HFFc6 (cell line): ENCODE data around the gene NUBP2. TPM values are rescaled to one million over a fixed set of nuclear protein-coding genes. Genes with fewer than 3 reads are reported as not detected.

ENCODE experiments used
- DNase-seq: peaks from one replicate; pipeline ENCODE4 v3.0.0-alpha.2; 2018
- H3K27ac Mint-ChIP-seq: 2 replicates; pipeline ENCODE4 v1.8.0; 2020; ENCODE audit warnings: mild to moderate bottlenecking, mixed read lengths
- H3K27me3 Mint-ChIP-seq: 2 replicates; pipeline ENCODE4 v1.8.0; 2021; ENCODE audit warnings: mild to moderate bottlenecking, moderate library complexity, mixed read lengths; ENCODE audit not compliant: insufficient read depth
- H3K36me3 Mint-ChIP-seq: 2 replicates; pipeline ENCODE4 v1.8.0; 2021; ENCODE audit warnings: low read depth, mixed read lengths
- H3K4me1 Mint-ChIP-seq: 2 replicates; pipeline ENCODE4 v1.8.0; 2020; ENCODE audit warnings: low read depth, mixed read lengths
- H3K4me3 Mint-ChIP-seq: 2 replicates; pipeline ENCODE4 v1.8.0; 2020; ENCODE audit warnings: mild to moderate bottlenecking, moderate library complexity, mixed read lengths
- H3K9me3 Mint-ChIP-seq: 2 replicates; pipeline ENCODE4 v1.8.0; 2020; ENCODE audit warnings: mild to moderate bottlenecking, mixed read lengths
- CTCF ChIP-seq: fragments of 200-600 bp; sonication (generic); IDR thresholded peaks from 2 replicates; pipeline ENCODE4 v1.5.0; 2021; ENCODE audit warnings: antibody characterized with exemption, mild to moderate bottlenecking
- total RNA-seq, 6 experiments: library from RNA; stranded (reverse); fragmentation: NEBNext Ultra II Directional; extraction: Animal tissue kit (Norgen Biotek cat#: 25700); gene quantifications; 2 replicates in 1 of 6; 3 replicates in 5 of 6; pipeline ENCODE4 v1.2.3, GENCODE V29; 2021

Gene NUBP2
- total RNA-seq, 6 experiments from 2014 or later: 41.5 to 53.8 (median 43.5) TPM

GRCh38 chr16:1818873-1819525, 36.2 kb downstream of the NUBP2 start:
- H3K36me3 Mint-ChIP-seq: peaks cover under 1% of the 10 kb centered on the region; the same call in 1 of the 2 replicates
- H3K4me1 Mint-ChIP-seq: peaks cover 5% of the 10 kb centered on the region
- H3K9me3 Mint-ChIP-seq: no peaks in the 10 kb centered on the region
- no peak overlapping the region for H3K27ac Mint-ChIP-seq
- no peak for TF ChIP-seq CTCF
- no peak overlapping the region for H3K4me3 Mint-ChIP-seq
- DNase-seq: no peak
- no peaks in the 10 kb centered on the region for H3K27me3 Mint-ChIP-seq

- H3K27ac Mint-ChIP-seq: no peak overlapping the region
- no peak overlapping the region for H3K4me3 Mint-ChIP-seq
- TF ChIP-seq CTCF: no peak
These were observed 36.9 kb downstream of the NUBP2 start for GRCh38 chr16:1819611-1820010.

GRCh38 chr16:1820096-1820945, 37.6 kb downstream of the NUBP2 start:
- peaks cover 3% of the 10 kb centered on the region; the same call in 1 of the 2 replicates for H3K27me3 Mint-ChIP-seq
- TF ChIP-seq CTCF: no peak
- H3K4me1 Mint-ChIP-seq: peaks cover 13% of the 10 kb centered on the region
- H3K27ac Mint-ChIP-seq: no peak overlapping the region
- DNase-seq: no peak
- no peak overlapping the region for H3K4me3 Mint-ChIP-seq
- no peaks in the 10 kb centered on the region for H3K36me3 Mint-ChIP-seq
- no peaks in the 10 kb centered on the region for H3K9me3 Mint-ChIP-seq

More at GRCh38 chr16:1819611-1820010, 36.9 kb downstream of the NUBP2 start:
- Mint-ChIP-seq H3K36me3 (no peaks in the 10 kb centered on the region), H3K9me3 (no peaks in the 10 kb centered on the region), H3K27me3 (no peaks in the 10 kb centered on the region), H3K4me1 (peaks cover 11% of the 10 kb centered on the region)
- DNase-seq: no peak

- H3K9me3 Mint-ChIP-seq: no peaks in the 10 kb centered on the region
- H3K27ac Mint-ChIP-seq: no peak overlapping the region
- H3K27me3 Mint-ChIP-seq: peaks cover 3% of the 10 kb centered on the region; the same call in 1 of the 2 replicates
- DNase-seq: no peak
- no peak overlapping the region for H3K4me3 Mint-ChIP-seq
- H3K4me1 Mint-ChIP-seq: peaks cover 13% of the 10 kb centered on the region
- H3K36me3 Mint-ChIP-seq: no peaks in the 10 kb centered on the region
- no peak for TF ChIP-seq CTCF
These were observed 38.2 kb downstream of the NUBP2 start for GRCh38 chr16:1820946-1821290.

- no peak overlapping the region for H3K27ac Mint-ChIP-seq
- no peak for TF ChIP-seq CTCF
- H3K4me1 Mint-ChIP-seq: peaks cover 13% of the 10 kb centered on the region
- no peak for DNase-seq
- H3K9me3 Mint-ChIP-seq: no peaks in the 10 kb centered on the region
- peaks cover 3% of the 10 kb centered on the region; the same call in 1 of the 2 replicates for H3K27me3 Mint-ChIP-seq
- H3K4me3 Mint-ChIP-seq: no peak overlapping the region
- no peaks in the 10 kb centered on the region for H3K36me3 Mint-ChIP-seq
These were observed 39.3 kb downstream of the NUBP2 start for GRCh38 chr16:1821861-1822611.
